NCI-H2081 treated with DMSO at 0.1 percent for 48 hours (cell line): ENCODE measurements around the gene VANGL2.

Experiments
- DNase-seq: peaks from one replicate; lab custom pipeline; 2025; lab: John Stamatoyannopoulos, UW

The VANGL2 gene

GRCh38 chr1:160460214-160460642 lies 59.9 kb downstream of the VANGL2 start:
- no peak for DNase-seq

GRCh38 chr1:160460683-160461287 lies 60.4 kb downstream of the VANGL2 start:
- DNase-seq = no peak

DNA sequence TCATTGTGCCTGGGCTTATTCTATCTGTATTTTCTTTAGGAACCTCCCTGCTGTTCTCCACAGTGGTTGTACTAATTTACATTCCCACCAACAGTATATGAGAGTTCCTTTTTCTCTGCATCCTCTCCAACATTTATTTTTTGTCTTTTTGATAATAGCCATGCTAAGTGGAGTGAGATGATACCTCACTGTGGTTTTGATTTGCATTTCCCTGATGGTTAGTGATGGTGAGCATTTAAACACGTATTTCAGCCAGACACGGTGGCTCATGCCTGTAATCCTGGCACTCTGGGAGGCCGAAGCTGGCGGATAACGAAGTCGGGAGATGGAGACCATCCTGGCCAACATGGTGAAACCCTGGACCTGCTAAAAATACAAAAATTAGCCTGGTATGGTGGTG lies 64.8 kb downstream of the VANGL2 start:
- no peak for DNase-seq

GRCh38 chr1:160466961-160467360 lies 66.6 kb downstream of the VANGL2 start:
- no peak for DNase-seq

- DNase-seq = no peak
Observed at GRCh38 chr1:160467576-160467975, 67.2 kb downstream of the VANGL2 start.

DNA sequence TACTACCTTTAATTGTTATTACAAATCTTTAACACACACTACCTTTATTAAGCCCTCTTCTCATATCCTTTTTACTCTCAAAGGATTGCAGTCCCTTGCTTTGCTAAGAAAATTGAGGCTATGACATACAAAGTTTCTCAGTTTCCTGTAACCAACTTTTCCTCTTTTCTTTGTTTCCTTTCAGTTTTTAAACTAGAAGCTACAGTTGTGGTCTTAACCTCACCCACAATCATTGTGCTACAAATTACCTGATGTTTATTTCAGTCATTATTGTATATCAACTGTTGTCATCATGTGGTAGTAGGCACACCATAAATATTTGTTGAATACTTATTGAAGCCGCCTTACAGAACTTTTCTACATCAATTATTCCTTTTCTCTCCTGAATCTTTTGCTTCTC lies 70.9 kb downstream of the VANGL2 start:
- DNase-seq = no peak

- no peak for DNase-seq
Observed at GRCh38 chr1:160472112-160472511, 71.7 kb downstream of the VANGL2 start.

- DNase-seq = no peak
Observed at GRCh38 chr1:160474392-160475242, 74.3 kb downstream of the VANGL2 start.
